ENCODE results near the gene NHLRC2.

NHLRC2 gene

DNA sequence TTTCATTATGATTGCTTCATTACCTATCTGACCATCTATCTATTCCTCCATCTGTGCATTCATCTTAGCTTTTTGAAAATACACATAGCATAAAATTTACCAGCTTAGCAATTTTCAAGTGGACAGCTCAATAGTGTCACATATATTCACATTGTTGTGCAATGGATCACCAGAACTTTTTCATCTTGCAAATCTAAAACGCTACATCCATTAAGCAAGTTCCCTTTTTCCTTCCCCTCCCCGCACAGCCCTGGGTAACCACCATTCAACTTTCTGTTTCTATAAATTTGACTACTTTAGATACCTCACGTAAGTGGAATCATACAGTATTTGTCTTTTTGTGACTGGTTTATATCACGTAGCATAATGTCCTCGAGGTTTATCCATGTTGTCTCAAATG, 111.2 kb downstream of the NHLRC2 start:
- Histone ChIP-seq H3K4me2 (ENCODE audit: low read length) (no peak overlapping the region), H3K79me2 (no peaks in the 10 kb centered on the region), H3K9ac (no peak overlapping the region), H3K27ac (no peak overlapping the region), H2AFZ (no peak overlapping the region), H3K4me1 (no peaks in the 10 kb centered on the region), H3K9me3 (ENCODE audit: control insufficient read depth, low read length) (no peaks in the 10 kb centered on the region), H3K36me3 (ENCODE audit: control insufficient read depth, insufficient read depth, low read length) (no peaks in the 10 kb centered on the region), H3K4me3 (ENCODE audit: low read depth, low read length) (no peak overlapping the region), H3K27me3 (ENCODE audit: control insufficient read depth, insufficient read depth, low read length) (no peaks in the 10 kb centered on the region)
- TF ChIP-seq, protein P1, sequence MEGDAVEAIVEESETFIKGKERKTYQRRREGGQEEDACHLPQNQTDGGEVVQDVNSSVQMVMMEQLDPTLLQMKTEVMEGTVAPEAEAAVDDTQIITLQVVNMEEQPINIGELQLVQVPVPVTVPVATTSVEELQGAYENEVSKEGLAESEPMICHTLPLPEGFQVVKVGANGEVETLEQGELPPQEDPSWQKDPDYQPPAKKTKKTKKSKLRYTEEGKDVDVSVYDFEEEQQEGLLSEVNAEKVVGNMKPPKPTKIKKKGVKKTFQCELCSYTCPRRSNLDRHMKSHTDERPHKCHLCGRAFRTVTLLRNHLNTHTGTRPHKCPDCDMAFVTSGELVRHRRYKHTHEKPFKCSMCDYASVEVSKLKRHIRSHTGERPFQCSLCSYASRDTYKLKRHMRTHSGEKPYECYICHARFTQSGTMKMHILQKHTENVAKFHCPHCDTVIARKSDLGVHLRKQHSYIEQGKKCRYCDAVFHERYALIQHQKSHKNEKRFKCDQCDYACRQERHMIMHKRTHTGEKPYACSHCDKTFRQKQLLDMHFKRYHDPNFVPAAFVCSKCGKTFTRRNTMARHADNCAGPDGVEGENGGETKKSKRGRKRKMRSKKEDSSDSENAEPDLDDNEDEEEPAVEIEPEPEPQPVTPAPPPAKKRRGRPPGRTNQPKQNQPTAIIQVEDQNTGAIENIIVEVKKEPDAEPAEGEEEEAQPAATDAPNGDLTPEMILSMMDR (IDR thresholded peaks at IDR 0.05) = no peak
